ENCODE results near the gene SREBF2. TPM values are rescaled to one million over a fixed set of nuclear protein-coding genes. Genes with fewer than 3 reads are reported as not detected.

The SREBF2 gene
- total and polyA plus RNA-seq, 9 of the 15 experiments (the other 6 are each of a cell fraction or from before 2014, with no cell fraction given), result 1.1 to 84.2 (median 26.9) TPM

- TF ChIP-seq ZBTB11 (CRISPR knock-in tag; IDR thresholded peaks at IDR 0.05) (no peak), GTF2A2 (tag; IDR thresholded peaks at IDR 0.05) (no peak), ATF3 (IDR thresholded peaks at IDR 0.05) (0 out of 2 replicates have a peak, but pooled peaks have one; percentile 16), ATF3 (CRISPR knock-in tag; conservative IDR thresholded peaks at IDR 0.05) (no peak), RFX5 (IDR thresholded peaks at IDR 0.05; ENCODE audit: low read depth, low read length) (no peak), MED1 (CRISPR knock-in tag; IDR thresholded peaks at IDR 0.05; ENCODE audit: borderline replicate concordance) (no peak), ZNF316 (IDR thresholded peaks at IDR 0.05) (no peak), ZNF134 (CRISPR knock-in tag; conservative IDR thresholded peaks at IDR 0.05) (no peak), HOXB6 (CRISPR knock-in tag; IDR thresholded peaks at IDR 0.05; ENCODE audit: borderline replicate concordance) (no peak), MECOM (CRISPR knock-in tag; IDR thresholded peaks at IDR 0.05) (no peak), ZBTB2 (IDR thresholded peaks at IDR 0.05) (no peak), MAFF (IDR thresholded peaks at IDR 0.05; ENCODE audit: low read length) (no peak), KAT7 (CRISPR knock-in tag; IDR thresholded peaks at IDR 0.05; ENCODE audit: borderline replicate concordance) (no peak), KAT2B (IDR thresholded peaks at IDR 0.05; ENCODE audit: low read depth, low read length) (no peak), SAFB (IDR thresholded peaks at IDR 0.05; ENCODE audit: borderline replicate concordance, low read depth, low read length) (no peak), CTCFL (IDR thresholded peaks at IDR 0.05; ENCODE audit: borderline replicate concordance, insufficient read depth, low read depth, low read length, poor library complexity, severe bottlenecking) (no peak), TRIM28 (IDR thresholded peaks at IDR 0.05) (no peak), MBD2 (IDR thresholded peaks at IDR 0.05; ENCODE audit: borderline replicate concordance, low read depth) (no peak), ASH1L (IDR thresholded peaks at IDR 0.05; ENCODE audit: borderline replicate concordance, low read depth, partially characterized antibody) (no peak), RAD21 (CRISPR knock-in tag; conservative IDR thresholded peaks at IDR 0.05 in 1 of 2, IDR thresholded peaks at IDR 0.05 in 1 of 2) (peak; percentile 47 to 66), SOX6 (IDR thresholded peaks at IDR 0.05) (no peak)
These were observed 10.4 kb upstream of the SREBF2 start (continued) for GRCh38 chr22:41822317-41823057.
